ENCODE measurements around the gene RBM34. TPM values are rescaled to one million over a fixed set of nuclear protein-coding genes. Genes with fewer than 3 reads are reported as not detected.
"Not testable (repeated sequence)": the region's sequence is repeated elsewhere in the genome, so short reads cannot be mapped to it uniquely, and the experiment has no call there.

Gene RBM34
- total RNA-seq (2014; rRNA removed; shearing (Covaris generic)), result 45.3 and 49.8 TPM in 2 replicates

- peak; percentile 90 for DNase-seq (ENCODE audit: low spot score)
- in situ Hi-C loops (cut with HindIII; ENCODE audit: low sequenced_read_pairs), result no loop called here
Measured at GRCh38 chr1:235160957-235161684, at the start of gene RBM34. Gene RBM34 (minus strand): TSS chr1:235161250. CDS start chr1:235161226, 24 bp downstream.

- DNase-seq (ENCODE audit: low spot score), result no peak
- in situ Hi-C loops (cut with HindIII; ENCODE audit: low sequenced_read_pairs), result no loop called here
Measured at GRCh38 chr1:235207209-235207565, 46.1 kb upstream of the RBM34 start.

GRCh38 chr1:235206533-235207208, 45.6 kb upstream of the RBM34 start:
- in situ Hi-C loops (cut with HindIII; ENCODE audit: low sequenced_read_pairs), result no loop called here
- no peak for DNase-seq (ENCODE audit: low spot score)

GRCh38 chr1:235205687-235206086, 44.6 kb upstream of the RBM34 start:
- in situ Hi-C loops (cut with HindIII; ENCODE audit: low sequenced_read_pairs), result no loop called here
- DNase-seq (ENCODE audit: low spot score), result no peak

- in situ Hi-C loops (cut with HindIII; ENCODE audit: low sequenced_read_pairs), result no loop called here
- DNase-seq (ENCODE audit: low spot score), result no peak
Measured at GRCh38 chr1:235203428-235203827, 42.4 kb upstream of the RBM34 start.

GRCh38 chr1:235202447-235202846, 41.4 kb upstream of the RBM34 start:
- in situ Hi-C loops (cut with HindIII; ENCODE audit: low sequenced_read_pairs); DNase-seq (ENCODE audit: low spot score): not testable (repeated sequence)

- in situ Hi-C loops (cut with HindIII; ENCODE audit: low sequenced_read_pairs), result no loop called here
- DNase-seq (ENCODE audit: low spot score), result peak; percentile 46
Measured at GRCh38 chr1:235199441-235199840, 38.4 kb upstream of the RBM34 start.

- no peak for DNase-seq (ENCODE audit: low spot score)
- in situ Hi-C loops (cut with HindIII; ENCODE audit: low sequenced_read_pairs), result no loop called here
Measured at GRCh38 chr1:235190431-235190830, 29.4 kb upstream of the RBM34 start.

GRCh38 chr1:235187316-235187715, 26.3 kb upstream of the RBM34 start:
- in situ Hi-C loops (cut with HindIII; ENCODE audit: low sequenced_read_pairs), result no loop called here
- DNase-seq (ENCODE audit: low spot score), result no peak

- in situ Hi-C loops (cut with HindIII; ENCODE audit: low sequenced_read_pairs), result no loop called here
- DNase-seq (ENCODE audit: low spot score), result no peak
Measured at GRCh38 chr1:235181561-235182245, 20.7 kb upstream of the RBM34 start.

- in situ Hi-C loops (cut with HindIII; ENCODE audit: low sequenced_read_pairs), result no loop called here
- DNase-seq (ENCODE audit: low spot score), result no peak
Measured at GRCh38 chr1:235180916-235181460, 19.9 kb upstream of the RBM34 start.

GRCh38 chr1:235176486-235176885, 15.4 kb upstream of the RBM34 start:
- no peak for DNase-seq (ENCODE audit: low spot score)
- in situ Hi-C loops (cut with HindIII; ENCODE audit: low sequenced_read_pairs), result no loop called here

- in situ Hi-C loops (cut with HindIII; ENCODE audit: low sequenced_read_pairs), result no loop called here
Measured at GRCh38 chr1:235169986-235170385, 8.9 kb upstream of the RBM34 start.

GRCh38 chr1:235168375-235168774, 7.3 kb upstream of the RBM34 start:
- DNase-seq (ENCODE audit: low spot score), result no peak
- in situ Hi-C loops (cut with HindIII; ENCODE audit: low sequenced_read_pairs), result no loop called here

More at GRCh38 chr1:235169986-235170385, 8.9 kb upstream of the RBM34 start:
- no peak for DNase-seq (ENCODE audit: low spot score)

- DNase-seq (ENCODE audit: low spot score), result no peak
- in situ Hi-C loops (cut with HindIII; ENCODE audit: low sequenced_read_pairs), result no loop called here
Measured at GRCh38 chr1:235161685-235162327, 756 bp upstream of the RBM34 start.

GRCh38 chr1:235160383-235160956, 580 bp downstream of the RBM34 start:
- peak; percentile 62 for DNase-seq (ENCODE audit: low spot score)
- in situ Hi-C loops (cut with HindIII; ENCODE audit: low sequenced_read_pairs), result no loop called here

- in situ Hi-C loops (cut with HindIII; ENCODE audit: low sequenced_read_pairs); DNase-seq (ENCODE audit: low spot score): not testable (repeated sequence)
Measured at GRCh38 chr1:235159930-235160329, 1.1 kb downstream of the RBM34 start.

GRCh38 chr1:235159284-235159683, 1.8 kb downstream of the RBM34 start:
- in situ Hi-C loops (cut with HindIII; ENCODE audit: low sequenced_read_pairs), result not testable (repeated sequence)

GRCh38 chr1:235158680-235159079, 2.4 kb downstream of the RBM34 start:
- in situ Hi-C loops (cut with HindIII; ENCODE audit: low sequenced_read_pairs), result no loop called here
- DNase-seq (ENCODE audit: low spot score), result no peak

More at GRCh38 chr1:235159284-235159683, 1.8 kb downstream of the RBM34 start:
- DNase-seq (ENCODE audit: low spot score), result not testable (repeated sequence)
